OCI-LY1 (cell line): ENCODE measurements around the gene WLS.

ENCODE experiments used
- CTCF ChIP-seq: fragments of 200-600 bp; sonication (generic), shearing (Covaris generic); IDR thresholded peaks from 2 replicates; pipeline ENCODE4 v1.5.1; 2017; ENCODE audit warnings: mild to moderate bottlenecking, antibody characterized with exemption, low read length, moderate library complexity, mixed read lengths
- EZH2 ChIP-seq: fragments of 200-600 bp; sonication (generic), shearing (Covaris generic); IDR thresholded peaks from 2 replicates; pipeline ENCODE4 v1.8.0; 2017; ENCODE audit warnings: borderline replicate concordance, mixed run types, mild to moderate bottlenecking, antibody characterized with exemption, low read length, moderate library complexity, mixed read lengths

DNA sequence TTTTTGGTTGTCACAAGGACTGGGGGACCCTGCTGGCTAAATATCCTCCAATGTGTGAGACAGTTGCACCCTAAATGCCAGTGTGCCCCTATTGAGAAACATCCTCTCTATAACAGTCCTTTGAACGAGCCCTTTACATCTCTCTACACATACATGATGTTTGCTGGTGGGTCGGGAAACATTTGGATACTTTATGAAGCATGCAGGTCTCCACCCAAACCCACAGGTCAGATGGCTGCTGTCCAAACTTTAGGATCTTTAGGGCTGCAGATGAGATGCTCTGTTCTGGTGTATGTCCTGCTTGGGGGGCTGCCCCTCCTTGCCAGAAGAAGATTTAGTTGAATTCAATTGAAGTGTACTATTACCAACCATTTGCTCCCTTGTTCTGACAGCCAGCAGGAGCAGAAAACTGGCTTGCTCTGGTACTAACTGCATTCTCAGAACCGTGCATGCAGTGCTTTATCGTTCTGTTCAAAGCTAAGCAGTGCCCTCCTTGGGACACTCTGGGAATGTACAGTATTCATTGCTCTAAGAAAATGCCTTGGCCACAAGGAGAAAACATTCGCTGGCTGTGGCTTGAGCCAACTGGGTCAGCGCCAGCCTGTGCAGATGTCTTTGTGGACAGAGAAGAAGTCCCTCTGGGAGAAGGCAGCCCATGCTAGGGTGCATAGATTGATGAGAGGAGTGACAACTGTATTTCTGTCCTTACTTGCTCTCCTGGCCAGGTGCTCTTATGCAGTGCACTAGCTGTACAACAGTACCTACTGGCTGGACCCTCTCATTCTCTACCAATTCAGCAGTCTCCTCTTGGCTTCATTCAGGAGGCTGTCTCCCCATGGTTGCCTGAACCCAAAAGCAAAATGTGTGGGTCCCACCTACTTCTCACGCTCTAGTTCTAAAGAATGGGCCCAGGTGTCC, 120.5 kb downstream of the WLS start:
- no peak for TF ChIP-seq EZH2
- no peak; the same call in 1 of the 2 replicates for TF ChIP-seq CTCF
